HG03108 (cell line): ENCODE results near the gene RAD51B.

ENCODE experiments used
- ATAC-seq: cut with Tn5 transposase; IDR thresholded peaks from one replicate; pipeline ENCODE4 v1.9.1; 2021; ENCODE audit warnings: moderate library complexity; ENCODE audit not compliant: unreplicated experiment

Gene RAD51B

DNA sequence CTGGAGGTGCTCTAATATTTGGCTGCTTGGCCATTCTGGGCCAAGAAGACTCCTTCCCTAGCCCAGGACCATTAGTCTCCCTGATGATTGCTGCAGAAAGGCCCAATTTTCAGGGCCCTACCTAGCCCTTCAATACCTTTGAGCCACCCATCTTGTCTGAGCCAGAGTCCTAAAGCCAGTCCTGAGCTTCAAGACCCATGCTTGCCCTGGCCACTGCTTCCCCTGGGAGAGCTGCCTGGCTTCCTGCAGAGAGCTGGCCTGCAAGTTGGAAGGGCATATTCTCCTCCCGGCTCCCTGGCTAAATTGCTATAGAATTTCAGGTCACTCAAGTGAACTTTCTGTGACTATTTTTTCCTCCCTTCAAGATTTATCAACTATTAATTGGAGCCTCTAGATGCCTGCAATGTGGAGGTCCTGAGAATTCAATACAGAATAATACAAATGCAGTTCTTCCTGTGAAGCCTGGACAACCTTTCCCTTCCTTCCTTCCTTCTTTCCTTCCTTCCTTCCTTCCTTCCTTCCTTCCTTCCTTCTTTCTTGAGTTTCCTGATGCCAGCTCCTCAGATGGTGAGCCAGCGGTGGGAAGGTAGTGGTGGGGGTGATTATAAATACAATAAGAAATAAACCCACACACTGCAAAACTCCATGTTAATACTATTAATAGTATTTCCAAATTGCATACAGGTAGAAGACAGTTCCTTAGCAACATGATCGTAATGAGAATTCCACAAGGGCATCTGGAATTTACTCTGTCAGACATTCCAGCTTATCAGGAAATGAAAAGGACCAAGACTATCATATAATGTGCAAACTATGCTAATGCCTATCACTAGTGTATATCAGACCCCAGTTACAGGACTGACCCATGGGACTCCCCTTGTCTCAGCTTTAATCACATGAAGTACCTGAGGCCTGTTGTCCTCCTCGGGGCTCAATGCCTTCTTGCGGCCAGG is 865.2 kb downstream of the RAD51B start:
- ATAC-seq: no peak

DNA sequence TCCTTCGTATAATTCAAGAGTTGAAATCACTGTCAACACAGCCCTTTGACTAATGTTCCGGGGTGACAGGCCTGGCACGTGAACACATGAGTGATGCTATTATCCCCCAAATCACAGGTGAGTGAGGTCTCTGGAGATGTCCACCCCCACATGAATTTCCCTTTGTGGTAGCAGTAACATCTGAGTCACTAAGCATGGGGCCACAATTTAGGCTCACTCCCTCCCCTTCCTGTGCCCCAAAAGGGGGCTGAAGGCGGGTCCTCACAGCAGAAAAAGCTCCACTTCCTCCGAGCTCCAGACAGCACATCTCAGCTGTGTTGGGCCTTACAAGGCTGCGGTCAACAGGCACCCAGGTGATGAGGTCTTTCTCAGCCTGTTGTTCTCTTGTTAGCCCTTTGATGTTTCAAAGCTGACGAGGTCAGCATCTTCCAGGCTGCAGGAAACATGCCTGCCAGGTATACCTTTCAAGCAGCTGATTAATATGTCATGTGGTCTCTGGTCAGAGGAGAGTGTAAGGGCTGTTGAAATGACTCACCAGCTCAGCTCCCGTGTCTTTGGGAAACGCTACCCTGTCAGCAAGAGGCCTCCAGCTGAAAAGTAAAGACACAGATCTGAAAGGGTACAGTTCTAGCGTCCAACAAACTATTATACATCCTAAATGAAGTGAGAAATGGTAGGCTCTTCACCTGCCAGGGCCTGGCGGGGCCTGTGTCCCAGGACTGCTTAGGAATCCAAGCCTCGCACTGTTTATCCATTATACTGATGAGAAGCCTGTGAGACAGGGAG is 866.0 kb downstream of the RAD51B start:
- ATAC-seq: peak; percentile 82

DNA sequence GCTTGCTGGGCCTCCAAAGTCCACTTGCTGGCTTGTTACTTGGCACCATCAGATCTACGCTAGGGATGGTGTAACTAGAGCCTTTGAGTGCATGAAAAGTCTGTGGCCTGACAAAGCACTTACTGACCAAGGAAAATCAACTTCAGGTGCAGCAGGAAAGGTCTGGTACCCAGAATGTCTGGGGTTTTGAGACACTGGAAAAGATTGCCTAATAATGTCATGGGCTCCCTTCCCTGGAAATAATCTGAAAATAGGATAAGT is 866.6 kb downstream of the RAD51B start:
- no peak for ATAC-seq

DNA sequence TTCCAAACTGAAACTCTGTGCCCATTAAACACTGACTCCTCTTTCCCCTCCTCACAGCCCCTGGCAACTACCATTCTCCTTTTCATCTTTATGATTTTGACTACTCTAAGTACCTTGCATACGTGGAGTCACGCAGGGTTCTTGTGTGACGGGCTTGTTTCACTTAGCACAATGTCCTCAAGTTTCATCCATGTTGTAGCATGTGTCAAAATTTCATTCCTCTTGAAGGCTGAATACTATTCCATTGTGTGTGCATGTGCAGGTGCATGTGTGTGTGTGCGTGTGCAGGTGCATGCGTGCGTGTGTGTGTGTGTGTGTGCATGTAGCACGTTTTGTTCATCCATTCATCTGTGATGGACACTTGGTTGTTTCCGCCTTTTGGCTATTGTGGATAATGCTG is 867.1 kb downstream of the RAD51B start:
- no peak for ATAC-seq

DNA sequence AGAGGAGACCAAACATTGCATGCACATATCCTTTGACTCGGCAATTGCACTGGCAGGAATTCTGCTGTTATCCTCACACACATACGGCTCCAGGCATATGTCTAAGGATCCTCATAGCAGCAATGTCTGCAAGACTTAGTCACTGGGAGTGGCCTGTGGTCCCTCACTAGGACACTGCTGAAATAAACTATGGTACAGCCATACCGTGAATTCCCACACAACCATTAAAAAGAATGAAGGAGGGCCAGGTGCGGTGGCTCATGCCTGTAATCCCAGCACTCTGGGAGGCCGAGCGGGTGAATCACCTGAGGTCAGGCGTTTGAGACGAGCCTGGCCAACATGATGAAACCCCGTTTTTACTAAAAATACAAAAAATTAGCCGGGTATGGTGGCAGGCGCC is 868.2 kb downstream of the RAD51B start:
- no peak for ATAC-seq

DNA sequence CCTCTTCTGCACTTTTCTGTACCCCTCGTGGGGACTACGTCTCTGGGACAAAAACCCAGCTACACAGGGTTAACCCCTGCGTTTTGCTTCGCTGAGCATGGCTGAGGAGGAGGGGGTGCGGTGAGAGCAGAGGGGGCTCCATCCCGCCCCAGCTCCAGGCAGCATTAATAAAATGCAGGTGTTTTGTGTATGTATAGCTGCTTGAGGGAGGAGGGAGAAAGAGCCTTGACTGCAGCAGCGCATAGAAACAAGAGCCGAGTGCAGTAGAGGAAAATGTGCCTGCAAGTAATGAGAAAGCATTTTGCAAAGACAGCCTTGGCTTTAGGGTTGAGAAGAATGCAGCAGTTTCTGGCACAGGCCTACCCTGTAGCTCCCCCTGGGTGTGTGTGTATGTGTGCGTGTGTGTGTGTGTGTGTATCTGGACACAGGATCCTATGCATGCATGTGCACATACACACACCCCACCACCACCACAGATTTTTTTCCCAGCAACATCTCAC is 869.3 kb downstream of the RAD51B start:
- no peak for ATAC-seq

DNA sequence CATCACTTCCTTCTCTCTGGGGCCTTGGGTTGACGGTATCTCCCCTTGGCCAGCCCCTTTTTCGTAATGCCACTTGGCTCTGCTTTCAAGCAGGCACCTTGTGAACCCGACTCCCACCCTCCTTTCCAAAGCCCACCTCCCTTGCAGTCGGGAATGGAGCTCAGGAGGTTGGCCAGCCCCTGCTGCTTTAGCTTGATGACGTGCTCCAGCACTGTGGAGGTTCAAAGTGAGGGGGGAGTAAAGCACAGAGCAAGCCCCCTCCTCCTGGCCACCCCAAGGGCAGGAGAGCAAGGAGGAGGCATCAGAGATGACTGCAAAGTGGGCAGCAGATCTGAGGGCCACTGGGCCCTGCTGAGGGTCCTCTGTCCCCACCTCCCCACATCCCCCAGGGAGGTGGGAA is 869.9 kb downstream of the RAD51B start:
- no peak for ATAC-seq

DNA sequence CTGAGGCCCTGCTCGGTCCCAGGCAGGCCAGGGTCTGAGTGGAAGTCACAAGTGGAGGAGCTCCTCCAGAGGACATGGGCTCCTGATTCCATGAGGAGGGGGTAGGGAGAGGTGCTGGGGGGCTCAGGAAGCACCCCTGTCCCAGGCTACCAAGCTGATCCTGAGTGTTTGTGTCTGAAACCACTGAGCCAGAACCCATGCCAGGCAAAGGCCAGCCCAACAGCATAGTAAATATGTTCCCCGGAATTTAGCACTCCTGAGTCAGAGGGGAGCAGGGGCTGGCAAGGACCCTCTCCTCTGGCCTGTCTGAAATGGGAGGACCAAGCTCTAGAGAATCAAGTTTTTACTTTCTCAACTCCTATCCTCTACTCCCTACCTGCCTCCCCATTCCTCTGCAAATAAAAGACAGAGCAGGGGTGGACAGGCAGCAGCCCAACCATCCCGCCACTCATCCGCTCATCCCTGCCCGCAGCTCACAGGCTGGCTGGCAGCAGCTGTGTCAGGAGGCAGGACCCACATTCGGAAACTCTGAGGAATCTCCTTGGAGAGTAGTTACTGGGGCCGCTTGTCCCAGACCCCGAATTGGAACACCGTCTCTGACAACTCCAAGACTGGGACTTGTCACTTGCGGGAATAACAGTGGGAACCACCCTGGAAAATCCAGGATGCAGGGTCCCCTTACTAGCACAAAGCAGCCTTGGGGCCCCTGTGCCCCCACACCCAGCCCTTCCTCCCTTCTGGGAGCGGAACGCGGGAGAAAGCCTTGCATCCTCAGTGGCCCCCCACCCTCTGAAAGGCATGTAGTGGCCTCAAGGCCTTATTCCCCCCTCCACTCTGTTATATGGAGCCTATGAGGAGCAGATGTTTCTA is 870.7 kb downstream of the RAD51B start:
- ATAC-seq: no peak

DNA sequence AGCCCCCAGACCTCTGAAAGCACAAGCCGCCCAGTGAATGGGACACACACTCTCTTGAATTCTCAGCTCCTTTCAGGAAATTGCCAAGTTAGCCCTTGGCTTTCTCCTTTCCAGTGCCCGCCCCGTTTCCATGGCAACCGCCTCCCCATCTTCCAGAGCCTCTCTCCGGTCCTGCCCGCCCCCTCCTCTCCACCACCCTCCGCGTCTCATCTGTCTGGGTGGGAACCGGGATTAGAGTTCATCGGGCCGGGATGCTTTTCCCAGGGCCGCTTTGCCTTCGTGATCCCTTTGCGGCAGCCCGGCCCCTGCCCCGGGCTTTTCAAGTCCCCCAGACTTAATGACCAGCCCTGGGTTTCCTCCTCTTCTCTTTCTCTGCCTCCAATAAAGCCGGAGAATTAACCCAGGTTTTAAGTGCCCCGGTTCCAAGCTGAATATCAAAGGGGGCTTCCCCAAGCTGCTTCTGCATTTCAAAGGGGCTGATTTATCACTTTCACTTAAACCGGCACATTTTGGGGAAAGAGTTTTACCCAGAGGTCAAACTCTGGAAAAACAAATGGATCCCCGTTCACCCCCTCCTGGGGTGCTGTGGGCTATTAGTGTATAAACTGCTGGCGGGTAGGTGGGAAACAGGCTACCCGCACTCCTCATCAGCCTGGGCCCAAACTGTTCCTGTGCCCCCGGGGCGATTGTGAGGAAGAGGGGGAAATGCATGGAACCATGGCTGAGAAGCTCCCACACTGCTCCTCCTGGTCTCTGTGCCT is 871.6 kb downstream of the RAD51B start:
- no peak for ATAC-seq

DNA sequence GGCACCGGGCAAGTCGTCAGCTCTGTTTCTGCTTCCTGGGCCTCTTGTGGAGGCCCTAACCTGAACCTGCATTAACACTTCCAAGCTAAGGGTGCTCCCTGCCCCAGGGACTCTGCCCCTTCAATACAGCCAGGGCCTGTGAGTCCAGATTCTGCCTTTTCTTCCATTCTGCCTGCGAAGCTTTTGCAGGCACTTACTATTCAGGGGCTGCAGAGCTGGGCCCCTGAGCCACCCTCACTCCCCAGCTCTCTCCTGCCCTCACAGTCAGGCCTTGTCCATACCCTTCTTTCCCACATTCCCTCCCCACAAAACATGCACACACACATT is 872.2 kb downstream of the RAD51B start:
- ATAC-seq: no peak

DNA sequence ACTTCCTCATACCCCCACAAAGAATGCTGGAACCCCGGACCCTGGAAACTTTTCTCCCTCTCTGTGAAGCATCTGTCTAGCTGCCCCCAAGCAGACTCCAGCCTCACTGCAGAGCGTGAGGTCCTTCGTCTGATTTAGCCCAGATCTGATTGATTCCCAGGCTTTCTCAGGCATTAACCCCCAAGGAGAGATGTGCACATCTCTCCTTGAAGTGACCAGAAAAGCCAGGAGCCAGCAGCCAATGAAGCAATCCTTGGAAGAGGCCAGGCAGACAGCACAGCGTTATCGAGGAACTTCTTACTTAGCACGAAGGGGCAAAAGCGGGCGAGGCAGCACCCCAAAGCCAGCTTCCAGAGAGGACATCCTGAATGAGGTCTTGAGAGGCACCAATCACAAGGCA is 872.6 kb downstream of the RAD51B start:
- ATAC-seq: no peak

DNA sequence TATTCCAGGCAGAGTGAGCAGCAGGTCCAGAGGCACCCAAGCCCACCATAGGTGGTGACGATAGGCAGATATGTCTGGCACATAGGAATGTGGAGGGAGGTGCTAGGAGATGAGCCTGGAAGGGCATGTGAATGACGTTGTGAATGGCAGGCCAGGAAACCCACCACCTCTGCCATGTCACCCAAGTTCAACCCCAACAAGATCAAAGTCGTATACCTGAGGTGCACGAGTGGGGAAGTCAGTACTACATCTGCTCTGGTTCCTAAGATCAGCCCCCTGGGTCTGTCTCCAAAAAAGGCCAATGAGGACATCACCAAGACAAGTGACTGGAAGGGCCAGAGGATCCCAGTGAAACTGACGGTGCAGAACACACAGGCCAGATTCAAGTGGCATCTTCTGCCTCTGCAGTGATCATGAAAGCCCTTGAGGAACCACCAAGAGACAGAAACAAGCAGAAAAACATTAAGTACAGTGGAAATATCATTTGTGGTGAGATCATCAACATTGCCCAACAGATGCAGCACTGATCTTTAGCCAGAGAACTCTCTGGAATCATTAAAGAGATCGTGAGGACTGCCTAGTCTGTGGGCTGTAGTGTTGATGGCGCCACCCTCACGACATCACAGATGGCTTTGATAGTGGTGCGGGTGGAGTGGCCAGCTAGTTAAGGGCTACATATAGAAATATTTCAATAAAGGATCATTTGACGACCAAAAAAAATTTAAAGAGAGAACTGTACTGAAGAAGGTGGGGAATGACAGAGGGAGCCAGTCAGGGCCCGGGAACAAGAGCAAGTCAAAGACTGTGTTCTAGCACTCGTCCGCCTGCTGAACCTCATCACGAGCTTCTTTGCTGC is 873.6 kb downstream of the RAD51B start:
- no peak for ATAC-seq

DNA sequence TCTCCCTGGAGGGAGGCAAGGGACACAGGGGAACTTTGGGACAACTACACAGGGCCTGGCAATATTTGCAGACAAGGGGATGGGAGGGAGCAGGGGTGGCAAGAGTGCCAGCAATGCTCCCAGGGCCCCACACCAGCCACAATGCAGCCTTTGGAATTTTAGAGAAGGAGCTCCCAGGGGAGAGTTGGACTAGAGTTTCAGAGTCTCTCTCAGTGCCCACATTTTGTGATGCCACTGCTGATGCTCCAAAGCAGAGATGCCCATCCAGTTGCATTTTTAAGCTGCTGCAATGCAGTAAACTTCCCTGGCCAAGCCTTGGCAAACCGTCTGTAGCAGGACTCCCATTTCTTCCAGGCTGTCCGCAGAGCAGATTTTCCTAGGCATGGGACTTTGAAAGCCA is 874.3 kb downstream of the RAD51B start:
- ATAC-seq: no peak

DNA sequence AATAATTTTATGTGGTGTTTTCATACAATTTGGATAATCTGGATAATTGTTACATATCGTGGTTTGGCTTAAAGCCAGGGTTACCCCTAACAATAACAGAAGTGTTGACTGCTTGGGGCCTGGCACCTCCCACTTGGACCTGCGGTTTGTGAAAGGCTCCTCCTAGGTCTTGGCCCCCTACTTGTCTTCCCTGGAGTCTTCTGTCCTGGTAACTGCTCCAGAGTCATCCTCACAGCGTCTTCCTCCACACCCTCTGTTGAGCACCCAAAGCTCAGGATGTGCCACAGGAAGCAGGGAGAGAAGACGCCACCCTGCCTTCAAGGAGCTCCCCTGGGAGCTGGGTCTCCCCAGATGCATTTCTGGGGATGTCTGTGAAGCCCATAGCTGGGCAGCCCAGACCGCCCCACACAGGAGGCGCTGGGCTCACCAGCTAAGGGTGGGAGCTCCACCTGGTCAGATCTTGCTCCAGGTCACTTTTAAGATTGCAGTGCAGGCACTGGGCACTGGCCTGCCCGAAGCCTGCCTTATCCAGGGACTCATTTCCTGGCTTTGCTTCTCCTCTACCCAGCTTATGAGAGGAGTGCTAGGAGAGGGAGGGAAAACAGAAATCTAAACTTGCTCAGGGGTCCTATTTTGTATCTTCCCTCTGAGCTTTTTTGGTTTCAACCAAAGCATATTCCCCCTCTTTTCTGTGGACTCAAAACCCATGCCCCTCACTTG is 875.1 kb downstream of the RAD51B start:
- ATAC-seq: no peak

DNA sequence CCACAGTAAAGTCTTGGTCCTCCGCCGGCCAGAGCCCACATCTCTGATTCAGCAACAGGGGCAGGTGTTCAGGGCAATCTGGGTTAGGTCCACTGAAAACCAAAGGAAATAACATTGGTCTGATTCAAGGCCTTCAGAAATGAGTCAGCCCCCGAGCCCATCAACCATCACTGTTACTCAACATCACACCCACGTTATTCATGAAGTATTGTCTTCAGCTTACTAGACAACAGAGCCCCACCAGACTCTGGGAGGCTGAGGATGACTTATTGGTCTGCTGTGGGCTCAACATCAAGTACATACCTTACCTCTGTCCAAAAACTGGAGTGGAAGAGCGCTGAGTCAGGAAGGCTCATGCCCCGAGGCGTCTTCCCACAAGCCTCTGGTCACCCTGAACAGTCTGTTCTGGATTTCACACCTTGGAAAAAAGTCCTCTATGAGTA is 875.8 kb downstream of the RAD51B start:
- ATAC-seq: peak; percentile 91

DNA sequence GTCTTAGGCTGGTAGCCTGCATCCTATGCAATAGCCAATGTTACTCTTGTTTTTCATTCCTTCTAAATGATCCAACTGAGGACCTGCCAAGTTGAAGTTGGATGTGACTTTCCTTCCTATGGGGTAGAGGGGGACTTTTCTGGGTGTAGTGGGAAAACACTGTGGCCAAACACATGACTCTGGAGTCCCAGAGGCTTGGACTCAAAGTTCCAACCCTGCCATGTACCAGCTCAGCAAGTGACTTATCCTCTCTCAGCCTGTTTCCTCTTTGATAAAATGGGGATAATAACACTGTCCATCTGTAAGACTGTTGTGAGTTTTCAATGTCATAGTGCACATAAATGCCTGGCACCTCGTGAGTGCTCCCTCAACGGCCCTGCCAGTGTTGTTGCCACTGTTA is 876.3 kb downstream of the RAD51B start:
- ATAC-seq: no peak

DNA sequence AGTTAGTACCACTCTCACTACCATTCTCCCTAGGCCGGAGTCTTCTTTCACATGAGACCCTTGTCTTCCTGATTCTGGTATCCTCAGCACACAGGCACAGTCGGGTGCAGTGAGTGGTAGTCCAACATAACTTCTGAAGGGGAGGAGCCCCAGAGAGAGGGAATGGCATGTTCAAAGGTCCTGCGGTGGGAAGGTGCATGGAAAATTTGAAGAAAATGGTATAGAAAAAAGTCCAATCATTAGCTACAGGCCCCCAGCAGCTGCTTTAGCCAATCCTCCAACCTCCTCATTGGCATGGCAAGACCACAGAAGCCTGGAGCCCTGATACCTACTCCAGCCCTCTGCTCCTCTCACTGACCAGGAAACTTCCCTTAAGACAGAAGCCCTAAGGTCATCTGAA is 876.7 kb downstream of the RAD51B start:
- ATAC-seq: no peak

DNA sequence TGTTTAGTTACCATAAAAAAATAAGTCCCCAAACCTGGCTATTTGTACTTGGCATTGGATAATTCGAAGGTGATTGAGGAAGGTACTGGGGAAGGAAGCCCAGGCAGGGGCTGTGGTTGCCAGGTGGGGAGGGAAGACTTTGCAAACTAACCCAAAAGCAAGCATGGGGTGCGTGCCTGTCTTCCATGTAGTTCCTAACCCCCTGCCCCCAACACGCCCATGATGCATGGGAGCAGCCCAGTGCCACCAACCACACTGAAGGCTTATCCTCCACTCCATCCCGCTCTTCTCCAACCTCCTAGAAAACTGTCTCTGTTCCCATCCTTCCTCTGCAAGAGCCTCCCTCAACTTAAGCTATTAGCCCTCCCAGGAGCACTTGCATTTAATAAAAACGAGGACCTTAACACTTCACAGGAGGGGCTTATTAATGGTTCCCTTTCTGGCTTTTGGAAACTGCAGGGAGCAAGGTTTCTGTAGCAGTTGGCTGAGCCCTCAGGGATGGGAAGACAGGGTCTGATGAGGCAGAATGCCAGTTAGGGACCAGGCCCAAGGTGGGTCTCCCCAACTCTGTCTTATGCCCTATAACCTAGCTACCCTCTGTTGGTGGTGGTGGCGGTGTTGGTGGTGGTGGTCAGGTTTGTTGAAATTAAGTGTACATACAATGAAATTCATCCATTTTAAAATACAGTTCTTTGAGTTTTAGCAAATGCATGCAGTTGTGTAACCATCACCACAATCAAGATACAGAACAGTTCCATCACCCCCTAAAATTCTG is 877.3 kb downstream of the RAD51B start:
- ATAC-seq: no peak
